ENCODE measurements around the gene WFIKKN2. TPM values are rescaled to one million over a fixed set of nuclear protein-coding genes. Genes with fewer than 3 reads are reported as not detected.

WFIKKN2 gene
- total and polyA plus RNA-seq, 2 donors (not counting 1 experiment from before 2014, with no cell fraction given): 0.02 to 0.33 TPM

GRCh38 chr17:50840311-50840851 is 5.0 kb downstream of the WFIKKN2 start:
- H3K4me3 ChIP-seq (replicated peaks in 1 of 4; ENCODE audit: control extremely low read depth in 1 of 4, insufficient read depth in 1 of 4, low read depth in 3 of 4, low read length in 4 of 4): no peak overlapping the region
- peaks cover 4% of the 10 kb centered on the region for H3K4me1 ChIP-seq (ENCODE audit: control insufficient read depth, extremely low read depth, insufficient read depth, low read length)
- H3K9me3 ChIP-seq (ENCODE audit: control insufficient read depth, insufficient read depth, low read depth, low read length): no peaks in the 10 kb centered on the region
- no peak overlapping the region for H2AFZ ChIP-seq (ENCODE audit: low read length)
- H3K36me3 ChIP-seq (ENCODE audit: control insufficient read depth, insufficient read depth, low read length): no peaks in the 10 kb centered on the region
- no peaks in the 10 kb centered on the region for H4K20me1 ChIP-seq (ENCODE audit: control insufficient read depth, extremely low read depth, insufficient read depth, low read length)
- H3K9ac ChIP-seq (ENCODE audit: insufficient read depth, low read length): no peak overlapping the region
- no peak for DNase-seq (ENCODE audit: low read depth in 2 of 2)
- H3K27ac ChIP-seq (ENCODE audit: insufficient read depth, low read length): no peak overlapping the region
- H3K4me2 ChIP-seq (ENCODE audit: extremely low read depth, insufficient read depth, low read length): no peak overlapping the region
- H3K27me3 ChIP-seq (ENCODE audit: control insufficient read depth, insufficient read depth, low read length): no peaks in the 10 kb centered on the region
- no peak for TF ChIP-seq CTCF (conservative IDR thresholded peaks at IDR 0.05 in 1 of 2, IDR thresholded peaks at IDR 0.05 in 1 of 2; ENCODE audit: low read depth in 1 of 2, low read length in 2 of 2)
- TF ChIP-seq EZH2 (IDR thresholded peaks at IDR 0.05; ENCODE audit: low read length, missing control alignments): no peak
- no peaks in the 10 kb centered on the region for H3K79me2 ChIP-seq (ENCODE audit: control insufficient read depth, insufficient read depth, low read length)

GRCh38 chr17:50841277-50841948 is 6.0 kb downstream of the WFIKKN2 start:
- no peak for DNase-seq (ENCODE audit: low read depth in 2 of 2)
- no peak overlapping the region for H2AFZ ChIP-seq (ENCODE audit: low read length)
- TF ChIP-seq CTCF (conservative IDR thresholded peaks at IDR 0.05 in 1 of 2, IDR thresholded peaks at IDR 0.05 in 1 of 2; ENCODE audit: low read depth in 1 of 2, low read length in 2 of 2) (no peak), EZH2 (IDR thresholded peaks at IDR 0.05; ENCODE audit: low read length, missing control alignments) (no peak)

GRCh38 chr17:50841949-50842354 is 6.6 kb downstream of the WFIKKN2 start:
- Histone ChIP-seq H3K4me2 (ENCODE audit: extremely low read depth, insufficient read depth, low read length) (no peak overlapping the region), H3K9me3 (ENCODE audit: control insufficient read depth, insufficient read depth, low read depth, low read length) (no peaks in the 10 kb centered on the region), H3K4me1 (ENCODE audit: control insufficient read depth, extremely low read depth, insufficient read depth, low read length) (peaks cover 4% of the 10 kb centered on the region), H3K36me3 (ENCODE audit: control insufficient read depth, insufficient read depth, low read length) (no peaks in the 10 kb centered on the region), H2AFZ (ENCODE audit: low read length) (no peak overlapping the region), H3K79me2 (ENCODE audit: control insufficient read depth, insufficient read depth, low read length) (no peaks in the 10 kb centered on the region), H4K20me1 (ENCODE audit: control insufficient read depth, extremely low read depth, insufficient read depth, low read length) (no peaks in the 10 kb centered on the region), H3K27ac (ENCODE audit: insufficient read depth, low read length) (no peak overlapping the region), H3K4me3 (replicated peaks in 1 of 4; ENCODE audit: control extremely low read depth in 1 of 4, insufficient read depth in 1 of 4, low read depth in 3 of 4, low read length in 4 of 4) (no peak overlapping the region), H3K27me3 (ENCODE audit: control insufficient read depth, insufficient read depth, low read length) (no peaks in the 10 kb centered on the region), H3K9ac (ENCODE audit: insufficient read depth, low read length) (no peak overlapping the region)
- DNase-seq (ENCODE audit: low read depth in 2 of 2): peak; percentile 39 to 68
- TF ChIP-seq EZH2 (IDR thresholded peaks at IDR 0.05; ENCODE audit: low read length, missing control alignments) (no peak), CTCF (conservative IDR thresholded peaks at IDR 0.05 in 1 of 2, IDR thresholded peaks at IDR 0.05 in 1 of 2; ENCODE audit: low read depth in 1 of 2, low read length in 2 of 2) (peak; percentile 84 to 90)

More at GRCh38 chr17:50841277-50841948, 6.0 kb downstream of the WFIKKN2 start:
- no peak overlapping the region for H3K4me2 ChIP-seq (ENCODE audit: extremely low read depth, insufficient read depth, low read length)
- no peak overlapping the region for H3K27ac ChIP-seq (ENCODE audit: insufficient read depth, low read length)
- no peaks in the 10 kb centered on the region for H3K9me3 ChIP-seq (ENCODE audit: control insufficient read depth, insufficient read depth, low read depth, low read length)
- H4K20me1 ChIP-seq (ENCODE audit: control insufficient read depth, extremely low read depth, insufficient read depth, low read length): no peaks in the 10 kb centered on the region
- no peaks in the 10 kb centered on the region for H3K79me2 ChIP-seq (ENCODE audit: control insufficient read depth, insufficient read depth, low read length)
- H3K4me1 ChIP-seq (ENCODE audit: control insufficient read depth, extremely low read depth, insufficient read depth, low read length): peaks cover 4% of the 10 kb centered on the region
- H3K27me3 ChIP-seq (ENCODE audit: control insufficient read depth, insufficient read depth, low read length): no peaks in the 10 kb centered on the region
- H3K9ac ChIP-seq (ENCODE audit: insufficient read depth, low read length): no peak overlapping the region
- no peak overlapping the region for H3K4me3 ChIP-seq (replicated peaks in 1 of 4; ENCODE audit: control extremely low read depth in 1 of 4, insufficient read depth in 1 of 4, low read depth in 3 of 4, low read length in 4 of 4)
- H3K36me3 ChIP-seq (ENCODE audit: control insufficient read depth, insufficient read depth, low read length): no peaks in the 10 kb centered on the region
